SK-N-MC (cell line): Measurements from ENCODE around the gene PTGDS.

Experiments
- EZH2 ChIP-seq: fragments of 200-600 bp; sonication (generic); IDR thresholded peaks from one replicate; pipeline ENCODE4 v1.6.1; 2017; ENCODE audit warnings: antibody characterized with exemption
- FOXP2 ChIP-seq: optimal IDR thresholded peaks from 2 replicates; pipeline ENCODE3; 2011; ENCODE audit warnings: mild to moderate bottlenecking, moderate library complexity; ENCODE audit not compliant: insufficient read depth; ENCODE audit errors: extremely low read length, control extremely low read depth
- POLR2AphosphoS5 ChIP-seq: IDR thresholded peaks from 2 replicates; pipeline ENCODE4 v1.6.1; 2012; ENCODE audit warnings: mild to moderate bottlenecking, low read depth, low read length, borderline replicate concordance

- TF ChIP-seq EZH2 = no peak
- no peak for TF ChIP-seq FOXP2
- TF ChIP-seq POLR2AphosphoS5 = no peak
These were observed 14.5 kb upstream of the PTGDS start for GRCh38 chr9:136962701-136963248.
